RWPE2 (cell line): ENCODE measurements around the gene KLF3.

Experiments used
- ATAC-seq: fragments of 200-7000 bp; cut with Tn5 transposase; 3 replicates; pipeline ENCODE4 v1.9.1; 2021; ENCODE audit warnings: low read depth
- DNase-seq: peaks from one replicate; pipeline ENCODE4 v3.0.0-alpha.2; 2020; ENCODE audit warnings: low spot score
- H3K27ac ChIP-seq: fragments of 450-650 bp; 2 replicates; pipeline ENCODE4 v1.5.1; 2017; ENCODE audit warnings: mild to moderate bottlenecking; ENCODE audit not compliant: poor library complexity, severe bottlenecking
- H3K27me3 ChIP-seq: fragments of 250-450 bp; sonication (Bioruptor Pico); 2 replicates; pipeline ENCODE4 v1.5.1; 2021; ENCODE audit warnings: mild to moderate bottlenecking, moderate library complexity; ENCODE audit not compliant: insufficient read depth, poor library complexity, severe bottlenecking
- H3K36me3 ChIP-seq: fragments of 250-450 bp; sonication (Bioruptor Pico); 2 replicates; pipeline ENCODE4 v1.5.1; 2020; ENCODE audit warnings: low read depth, mild to moderate bottlenecking, moderate library complexity
- H3K4me1 ChIP-seq: fragments of 250-450 bp; sonication (Bioruptor Pico); 2 replicates; pipeline ENCODE4 v1.5.1; 2021; ENCODE audit warnings: mild to moderate bottlenecking, moderate library complexity; ENCODE audit not compliant: insufficient read depth, poor library complexity, severe bottlenecking
- H3K4me3 ChIP-seq: fragments of 250-450 bp; sonication (Bioruptor Pico); 2 replicates; pipeline ENCODE4 v1.5.1; 2021; ENCODE audit warnings: mild to moderate bottlenecking, moderate library complexity; ENCODE audit not compliant: severe bottlenecking
- H3K9me3 ChIP-seq: fragments of 250-450 bp; sonication (Bioruptor Pico); 2 replicates; pipeline ENCODE4 v1.5.1; 2021; ENCODE audit warnings: mild to moderate bottlenecking, moderate library complexity; ENCODE audit not compliant: severe bottlenecking
- TF ChIP-seq, protein P1 (sequence below): fragments of 450-650 bp; IDR thresholded peaks from one replicate; pipeline ENCODE4 v1.5.1; 2017; ENCODE audit warnings: mild to moderate bottlenecking, moderate library complexity; ENCODE audit not compliant: poor library complexity, severe bottlenecking

The KLF3 gene

DNA sequence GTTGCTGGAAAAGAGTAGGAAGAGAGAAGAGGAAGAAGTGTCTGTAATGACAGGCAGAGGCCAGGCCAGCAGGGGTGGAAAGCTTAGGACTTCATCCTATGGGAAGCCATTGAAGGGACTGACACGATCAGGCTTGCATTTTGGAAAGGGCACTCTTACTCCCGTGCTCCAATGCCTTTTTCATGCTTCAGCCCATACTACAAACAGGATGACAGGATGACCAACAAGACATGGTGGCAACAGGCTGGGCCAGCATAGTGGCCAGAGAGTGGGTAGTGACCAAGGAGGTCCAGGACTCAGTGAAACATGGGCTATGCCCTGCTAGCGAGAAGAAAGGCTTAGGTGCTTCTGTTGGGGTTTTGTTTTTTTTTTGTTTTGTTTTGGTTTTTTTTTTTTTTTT is 2.6 kb upstream of the KLF3 start:
- Histone ChIP-seq H3K27me3 (no peaks in the 10 kb centered on the region), H3K27ac (no peak overlapping the region), H3K4me1 (peaks cover under 1% of the 10 kb centered on the region), H3K36me3 (peaks cover 14% of the 10 kb centered on the region), H3K4me3 (no peak overlapping the region), H3K9me3 (no peaks in the 10 kb centered on the region)
- TF ChIP-seq, protein P1, sequence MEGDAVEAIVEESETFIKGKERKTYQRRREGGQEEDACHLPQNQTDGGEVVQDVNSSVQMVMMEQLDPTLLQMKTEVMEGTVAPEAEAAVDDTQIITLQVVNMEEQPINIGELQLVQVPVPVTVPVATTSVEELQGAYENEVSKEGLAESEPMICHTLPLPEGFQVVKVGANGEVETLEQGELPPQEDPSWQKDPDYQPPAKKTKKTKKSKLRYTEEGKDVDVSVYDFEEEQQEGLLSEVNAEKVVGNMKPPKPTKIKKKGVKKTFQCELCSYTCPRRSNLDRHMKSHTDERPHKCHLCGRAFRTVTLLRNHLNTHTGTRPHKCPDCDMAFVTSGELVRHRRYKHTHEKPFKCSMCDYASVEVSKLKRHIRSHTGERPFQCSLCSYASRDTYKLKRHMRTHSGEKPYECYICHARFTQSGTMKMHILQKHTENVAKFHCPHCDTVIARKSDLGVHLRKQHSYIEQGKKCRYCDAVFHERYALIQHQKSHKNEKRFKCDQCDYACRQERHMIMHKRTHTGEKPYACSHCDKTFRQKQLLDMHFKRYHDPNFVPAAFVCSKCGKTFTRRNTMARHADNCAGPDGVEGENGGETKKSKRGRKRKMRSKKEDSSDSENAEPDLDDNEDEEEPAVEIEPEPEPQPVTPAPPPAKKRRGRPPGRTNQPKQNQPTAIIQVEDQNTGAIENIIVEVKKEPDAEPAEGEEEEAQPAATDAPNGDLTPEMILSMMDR, result no peak
- DNase-seq, result no peak
- ATAC-seq, result no peak

DNA sequence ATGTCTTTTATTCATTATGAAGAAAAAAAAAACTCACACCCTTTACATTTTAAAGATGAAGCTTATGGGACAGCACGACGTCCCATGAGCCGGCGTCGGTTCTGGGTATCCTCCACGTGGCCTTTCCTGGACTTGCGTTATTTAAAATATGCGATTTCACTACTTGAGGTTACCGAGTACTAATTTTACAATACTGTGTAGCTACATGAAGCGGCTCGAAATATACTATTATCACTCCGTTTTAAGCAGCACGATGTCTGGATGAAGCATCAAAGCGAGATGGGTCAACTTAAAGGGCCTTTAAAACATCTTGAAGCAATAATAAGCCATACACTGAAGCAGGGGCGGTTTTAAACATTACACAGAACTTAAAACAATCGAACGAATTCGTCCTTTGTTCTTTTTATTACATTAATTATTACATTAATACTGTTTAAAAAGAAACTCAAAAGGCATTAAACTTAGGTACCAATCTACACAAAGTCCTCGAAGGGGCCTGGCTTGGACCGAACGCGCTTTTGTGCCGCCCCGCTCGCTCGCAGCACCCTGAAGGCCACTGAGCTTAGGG is 1.4 kb upstream of the KLF3 start:
- ATAC-seq (no peak), DNase-seq (no peak)
- Histone ChIP-seq H3K27me3 (no peaks in the 10 kb centered on the region), H3K27ac (peak overlapping the region; percentile 91), H3K36me3 (peaks cover 17% of the 10 kb centered on the region), H3K4me3 (peak overlapping the region; percentile 97), H3K9me3 (no peaks in the 10 kb centered on the region), H3K4me1 (peaks cover 8% of the 10 kb centered on the region)
- TF ChIP-seq, protein P1, result no peak

DNA sequence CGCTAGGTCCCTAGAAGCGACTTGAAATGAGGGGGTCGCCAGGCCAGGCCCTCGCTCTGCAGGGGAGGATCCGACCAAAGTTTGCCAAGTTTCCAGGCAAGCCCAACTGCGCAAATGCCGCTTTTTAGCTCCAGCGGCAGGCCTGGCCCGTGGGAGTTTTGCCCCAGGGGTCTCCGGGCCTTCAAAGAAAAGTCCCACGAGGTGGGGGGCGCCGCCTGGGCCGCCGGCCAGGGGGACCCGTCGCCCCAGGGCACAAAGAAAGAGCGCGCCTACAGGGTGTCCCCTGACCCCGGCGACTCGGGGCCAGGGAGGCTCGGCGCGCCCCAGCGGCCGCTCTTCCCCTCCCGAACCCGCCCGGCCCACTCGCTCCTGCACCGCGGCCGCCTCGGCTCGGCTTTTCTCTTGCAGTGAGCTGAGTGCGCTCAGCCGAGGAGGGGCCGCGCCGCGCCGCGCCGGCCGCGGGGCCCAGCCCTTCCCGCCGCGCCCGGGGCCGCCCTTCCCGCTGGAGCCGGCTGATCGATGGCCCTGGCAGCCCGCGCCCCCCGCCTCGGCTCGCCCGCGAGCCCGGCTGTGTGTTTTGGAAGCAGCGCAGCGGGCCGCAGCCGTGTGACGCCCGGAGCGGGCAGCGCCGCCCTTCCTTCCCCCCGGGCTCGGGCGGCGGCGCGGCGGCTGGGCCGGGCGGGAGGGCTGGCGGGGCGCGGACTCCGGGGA is 754 bp upstream of the KLF3 start:
- H3K9me3 ChIP-seq, result no peaks in the 10 kb centered on the region
- no peaks in the 10 kb centered on the region for H3K27me3 ChIP-seq
- TF ChIP-seq, protein P1, result no peak
- peak; percentile 21 for ATAC-seq
- peak overlapping the region; percentile 97 for H3K4me3 ChIP-seq
- peaks cover 17% of the 10 kb centered on the region for H3K36me3 ChIP-seq
- H3K4me1 ChIP-seq, result peaks cover 14% of the 10 kb centered on the region
- H3K27ac ChIP-seq, result peak overlapping the region; percentile 91
- peak; percentile 62 for DNase-seq

DNA sequence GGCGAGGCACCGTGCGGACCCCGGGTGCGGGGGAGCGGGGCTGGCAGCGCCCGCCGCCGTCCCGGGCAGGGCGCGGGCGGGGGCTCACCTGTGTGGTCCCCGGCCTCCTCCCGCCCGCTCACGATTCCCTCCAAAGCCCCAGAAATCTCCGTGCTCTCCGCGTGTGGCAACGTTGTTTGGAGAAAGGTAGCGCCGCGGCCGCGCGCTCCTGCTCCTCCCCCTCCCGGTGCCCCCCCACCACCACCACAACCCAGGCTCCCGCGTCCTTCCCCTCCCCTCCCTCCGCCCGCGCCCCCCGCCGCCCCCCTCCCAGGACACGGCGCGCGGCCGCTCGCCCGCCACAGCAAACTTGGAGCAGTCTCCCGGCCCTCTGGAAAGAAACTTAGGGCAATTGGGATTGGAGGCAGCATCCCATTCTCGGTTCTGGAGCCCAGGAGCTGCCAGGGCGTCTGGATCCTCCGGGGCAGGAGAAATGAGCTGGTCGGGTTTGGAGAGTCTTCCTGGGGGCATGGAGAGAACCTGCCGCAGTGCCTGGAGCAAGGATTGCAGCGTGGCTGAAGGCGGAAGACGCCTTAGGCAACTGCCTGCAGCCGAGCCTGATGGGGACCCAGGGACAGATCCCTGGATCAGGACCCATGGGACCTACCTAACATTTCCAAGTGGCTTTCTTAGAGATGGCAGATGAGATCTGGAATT is 855 bp downstream of the KLF3 start:
- no peak for DNase-seq
- ATAC-seq, result peak; percentile 2; the same call in 1 of the 3 replicates
- H3K9me3 ChIP-seq, result no peaks in the 10 kb centered on the region
- TF ChIP-seq, protein P1, result no peak
- H3K4me1 ChIP-seq, result peaks cover 28% of the 10 kb centered on the region
- peaks cover 17% of the 10 kb centered on the region for H3K36me3 ChIP-seq
- H3K27me3 ChIP-seq, result no peaks in the 10 kb centered on the region
- peak overlapping the region; percentile 97 for H3K4me3 ChIP-seq
- H3K27ac ChIP-seq, result peak overlapping the region; percentile 91
